ENCODE measurements around the gene SEPTIN5.

Gene SEPTIN5

GRCh38 chr22:19762568-19763457, 48.5 kb downstream of the SEPTIN5 start:
- TF ChIP-seq REST (IDR thresholded peaks at IDR 0.05; ENCODE audit: insufficient read depth in 1 of 2, low read depth in 2 of 2, low read length in 2 of 2), result no peak
- no peak for TF ChIP-seq FOXP2 (optimal IDR thresholded peaks at IDR 0.05; ENCODE audit: borderline replicate concordance, extremely low read depth, extremely low read length, insufficient read depth)
- TF ChIP-seq TAF1 (IDR thresholded peaks at IDR 0.05; ENCODE audit: borderline replicate concordance, insufficient read depth, low read length), result no peak
- no peak for TF ChIP-seq SIN3A (IDR thresholded peaks at IDR 0.05; ENCODE audit: borderline replicate concordance, insufficient read depth, low read length)
- TF ChIP-seq POLR2AphosphoS5 (IDR thresholded peaks at IDR 0.05; ENCODE audit: low read depth, low read length), result no peak

GRCh38 chr22:19763458-19764298, 49.4 kb downstream of the SEPTIN5 start:
- no peak for TF ChIP-seq POLR2AphosphoS5 (IDR thresholded peaks at IDR 0.05; ENCODE audit: low read depth, low read length)
- no peak for TF ChIP-seq TAF1 (IDR thresholded peaks at IDR 0.05; ENCODE audit: borderline replicate concordance, insufficient read depth, low read length)
- no peak for TF ChIP-seq REST (IDR thresholded peaks at IDR 0.05; ENCODE audit: insufficient read depth in 1 of 2, low read depth in 2 of 2, low read length in 2 of 2)
- no peak for TF ChIP-seq SIN3A (IDR thresholded peaks at IDR 0.05; ENCODE audit: borderline replicate concordance, insufficient read depth, low read length)
- TF ChIP-seq FOXP2 (optimal IDR thresholded peaks at IDR 0.05; ENCODE audit: borderline replicate concordance, extremely low read depth, extremely low read length, insufficient read depth), result no peak

- TF ChIP-seq REST (IDR thresholded peaks at IDR 0.05; ENCODE audit: insufficient read depth in 1 of 2, low read depth in 2 of 2, low read length in 2 of 2), result no peak
- TF ChIP-seq FOXP2 (optimal IDR thresholded peaks at IDR 0.05; ENCODE audit: borderline replicate concordance, extremely low read depth, extremely low read length, insufficient read depth), result no peak
- TF ChIP-seq TAF1 (IDR thresholded peaks at IDR 0.05; ENCODE audit: borderline replicate concordance, insufficient read depth, low read length), result no peak
- no peak for TF ChIP-seq POLR2AphosphoS5 (IDR thresholded peaks at IDR 0.05; ENCODE audit: low read depth, low read length)
- no peak for TF ChIP-seq SIN3A (IDR thresholded peaks at IDR 0.05; ENCODE audit: borderline replicate concordance, insufficient read depth, low read length)
Observed at GRCh38 chr22:19764299-19764593, 49.9 kb downstream of the SEPTIN5 start.

GRCh38 chr22:19764636-19765476, 50.6 kb downstream of the SEPTIN5 start:
- TF ChIP-seq SIN3A (IDR thresholded peaks at IDR 0.05; ENCODE audit: borderline replicate concordance, insufficient read depth, low read length), result no peak
- no peak for TF ChIP-seq TAF1 (IDR thresholded peaks at IDR 0.05; ENCODE audit: borderline replicate concordance, insufficient read depth, low read length)
- no peak for TF ChIP-seq FOXP2 (optimal IDR thresholded peaks at IDR 0.05; ENCODE audit: borderline replicate concordance, extremely low read depth, extremely low read length, insufficient read depth)
- TF ChIP-seq POLR2AphosphoS5 (IDR thresholded peaks at IDR 0.05; ENCODE audit: low read depth, low read length), result no peak
- TF ChIP-seq REST (IDR thresholded peaks at IDR 0.05; ENCODE audit: insufficient read depth in 1 of 2, low read depth in 2 of 2, low read length in 2 of 2), result no peak
